Measurements from ENCODE around the gene ARHGEF9. TPM values are rescaled to one million over a fixed set of nuclear protein-coding genes. Genes with fewer than 3 reads are reported as not detected.
"Not testable (repeated sequence)": the region's sequence is repeated elsewhere in the genome, so short reads cannot be mapped to it uniquely, and the experiment has no call there.

ARHGEF9 gene
- total RNA-seq, 1 experiment from 2014 or later: 8.0 TPM

GRCh38 chrX:63661676-63662075, 123.3 kb downstream of the ARHGEF9 start:
- no peak for DNase-seq (ENCODE audit: low spot score)

GRCh38 chrX:63658920-63659319, 126.1 kb downstream of the ARHGEF9 start:
- peak; percentile 3 for DNase-seq (ENCODE audit: low spot score)

- peak; percentile 64 for DNase-seq (ENCODE audit: low spot score)
Measured at GRCh38 chrX:63657821-63658220, 127.2 kb downstream of the ARHGEF9 start.

- peak; percentile 62 for DNase-seq (ENCODE audit: low spot score)
Measured at GRCh38 chrX:63656871-63657580, 128.0 kb downstream of the ARHGEF9 start.

- no peak for DNase-seq (ENCODE audit: low spot score)
Measured at GRCh38 chrX:63652086-63652765, 132.8 kb downstream of the ARHGEF9 start.

GRCh38 chrX:63645748-63646147, 139.3 kb downstream of the ARHGEF9 start:
- DNase-seq (ENCODE audit: low spot score): not testable (repeated sequence)

GRCh38 chrX:63635750-63636149, 149.3 kb downstream of the ARHGEF9 start:
- no peak for DNase-seq (ENCODE audit: low spot score)

- no peak for DNase-seq (ENCODE audit: low spot score)
Measured at GRCh38 chrX:63613531-63614028, 171.4 kb downstream of the ARHGEF9 start.

GRCh38 chrX:63585936-63586335, 199.1 kb downstream of the ARHGEF9 start:
- DNase-seq (ENCODE audit: low spot score): no peak
